RKO (cell line): ENCODE measurements around the gene EGFL8.
"Not testable (repeated sequence)": the region's sequence is repeated elsewhere in the genome, so short reads cannot be mapped to it uniquely, and the experiment has no call there.

Experiments used
- DNase-seq: peaks from one replicate; pipeline ENCODE4 v3.0.0-alpha.2; 2016; ENCODE audit warnings: low spot score

EGFL8 gene

GRCh38 chr6:32196682-32197616 is 32.6 kb downstream of the EGFL8 start:
- DNase-seq, result no peak

GRCh38 chr6:32198345-32198696 is 33.9 kb downstream of the EGFL8 start:
- no peak for DNase-seq

- no peak for DNase-seq
Measured at GRCh38 chr6:32198866-32199265, 34.5 kb downstream of the EGFL8 start.

- DNase-seq, result no peak
Measured at GRCh38 chr6:32200711-32201475, 36.5 kb downstream of the EGFL8 start.

- DNase-seq, result no peak
Measured at GRCh38 chr6:32202186-32202585, 37.8 kb downstream of the EGFL8 start.

GRCh38 chr6:32203426-32204267 is 39.3 kb downstream of the EGFL8 start:
- DNase-seq, result no peak

- no peak for DNase-seq
Measured at GRCh38 chr6:32204268-32204715, 39.9 kb downstream of the EGFL8 start.

- DNase-seq, result no peak
Measured at GRCh38 chr6:32208996-32209395, 44.6 kb downstream of the EGFL8 start.

GRCh38 chr6:32210191-32210601 is 45.8 kb downstream of the EGFL8 start:
- no peak for DNase-seq

GRCh38 chr6:32211432-32211831 is 47.0 kb downstream of the EGFL8 start:
- DNase-seq, result not testable (repeated sequence)

GRCh38 chr6:32212076-32212760 is 47.8 kb downstream of the EGFL8 start:
- no peak for DNase-seq

- DNase-seq, result no peak
Measured at GRCh38 chr6:32213649-32214048, 49.3 kb downstream of the EGFL8 start.

- DNase-seq, result no peak
Measured at GRCh38 chr6:32214126-32214525, 49.7 kb downstream of the EGFL8 start.

GRCh38 chr6:32215617-32216016 is 51.2 kb downstream of the EGFL8 start:
- DNase-seq, result no peak

GRCh38 chr6:32216285-32216684 is 51.9 kb downstream of the EGFL8 start:
- no peak for DNase-seq

GRCh38 chr6:32216998-32217397 is 52.6 kb downstream of the EGFL8 start:
- no peak for DNase-seq
